Measurements from ENCODE around the gene CATSPERE.
A peak's percentile ranks its signal among the peaks of the same experiment; 100 is the strongest.
"Not testable (repeated sequence)": the region's sequence is repeated elsewhere in the genome, so short reads cannot be mapped to it uniquely, and the experiment has no call there.

The CATSPERE gene

GRCh38 chr1:244448279-244449036 lies 12.6 kb upstream of the CATSPERE start:
- DNase-seq (ENCODE audit: low read depth), result no peak

GRCh38 chr1:244449936-244450508 lies 11.1 kb upstream of the CATSPERE start:
- DNase-seq (ENCODE audit: low read depth), result no peak

GRCh38 chr1:244450597-244451538 lies 10.2 kb upstream of the CATSPERE start:
- DNase-seq (ENCODE audit: low read depth), result no peak

GRCh38 chr1:244451539-244451950 lies 9.5 kb upstream of the CATSPERE start, which contains the start of gene ADSS2:
Gene ADSS2 (minus strand): TSS chr1:244451909. CDS start chr1:244451817, 92 bp downstream.
- DNase-seq (ENCODE audit: low read depth), result no peak

- DNase-seq (ENCODE audit: low read depth), result peak; percentile 91
Observed at GRCh38 chr1:244451951-244452795, 8.9 kb upstream of the CATSPERE start.

GRCh38 chr1:244454412-244454811 lies 6.7 kb upstream of the CATSPERE start:
- DNase-seq (ENCODE audit: low read depth), result no peak

- DNase-seq (ENCODE audit: low read depth), result no peak
Observed at GRCh38 chr1:244456586-244456985, 4.5 kb upstream of the CATSPERE start.

GRCh38 chr1:244458781-244459180 lies 2.3 kb upstream of the CATSPERE start:
- no peak for DNase-seq (ENCODE audit: low read depth)

GRCh38 chr1:244460197-244460596 lies 876 bp upstream of the CATSPERE start:
- no peak for DNase-seq (ENCODE audit: low read depth)

- no peak for DNase-seq (ENCODE audit: low read depth)
Observed at GRCh38 chr1:244466724-244467123, 5.7 kb downstream of the CATSPERE start.

- no peak for DNase-seq (ENCODE audit: low read depth)
Observed at GRCh38 chr1:244473059-244473605, 12.1 kb downstream of the CATSPERE start.

- DNase-seq (ENCODE audit: low read depth), result not testable (repeated sequence)
Observed at GRCh38 chr1:244484971-244485370, 23.9 kb downstream of the CATSPERE start.

- DNase-seq (ENCODE audit: low read depth), result no peak
Observed at GRCh38 chr1:244494653-244495052, 33.6 kb downstream of the CATSPERE start.

- DNase-seq (ENCODE audit: low read depth), result no peak
Observed at GRCh38 chr1:244496186-244496585, 35.1 kb downstream of the CATSPERE start.

- no peak for DNase-seq (ENCODE audit: low read depth)
Observed at GRCh38 chr1:244497805-244498204, 36.7 kb downstream of the CATSPERE start.

- DNase-seq (ENCODE audit: low read depth), result not testable (repeated sequence)
Observed at GRCh38 chr1:244499484-244499883, 38.4 kb downstream of the CATSPERE start.

GRCh38 chr1:244500515-244500914 lies 39.4 kb downstream of the CATSPERE start:
- not testable (repeated sequence) for DNase-seq (ENCODE audit: low read depth)

- no peak for DNase-seq (ENCODE audit: low read depth)
Observed at GRCh38 chr1:244502630-244503029, 41.6 kb downstream of the CATSPERE start.

- no peak for DNase-seq (ENCODE audit: low read depth)
Observed at GRCh38 chr1:244513493-244513892, 52.4 kb downstream of the CATSPERE start.

GRCh38 chr1:244515680-244516079 lies 54.6 kb downstream of the CATSPERE start:
- DNase-seq (ENCODE audit: low read depth), result no peak

GRCh38 chr1:244536316-244536715 lies 75.2 kb downstream of the CATSPERE start:
- DNase-seq (ENCODE audit: low read depth), result no peak

Measured in GM04503 (cell line).